Measurements from ENCODE around the gene NAP1L4.

Gene NAP1L4

GRCh38 chr11:2933375-2934020, 58.6 kb downstream of the NAP1L4 start:
- no peak overlapping the region for H3K4me3 ChIP-seq (ENCODE audit: control insufficient read depth, low read depth, low read length)
- peak; percentile 86 for DNase-seq (ENCODE audit: low read depth)
- TF ChIP-seq, protein P1, sequence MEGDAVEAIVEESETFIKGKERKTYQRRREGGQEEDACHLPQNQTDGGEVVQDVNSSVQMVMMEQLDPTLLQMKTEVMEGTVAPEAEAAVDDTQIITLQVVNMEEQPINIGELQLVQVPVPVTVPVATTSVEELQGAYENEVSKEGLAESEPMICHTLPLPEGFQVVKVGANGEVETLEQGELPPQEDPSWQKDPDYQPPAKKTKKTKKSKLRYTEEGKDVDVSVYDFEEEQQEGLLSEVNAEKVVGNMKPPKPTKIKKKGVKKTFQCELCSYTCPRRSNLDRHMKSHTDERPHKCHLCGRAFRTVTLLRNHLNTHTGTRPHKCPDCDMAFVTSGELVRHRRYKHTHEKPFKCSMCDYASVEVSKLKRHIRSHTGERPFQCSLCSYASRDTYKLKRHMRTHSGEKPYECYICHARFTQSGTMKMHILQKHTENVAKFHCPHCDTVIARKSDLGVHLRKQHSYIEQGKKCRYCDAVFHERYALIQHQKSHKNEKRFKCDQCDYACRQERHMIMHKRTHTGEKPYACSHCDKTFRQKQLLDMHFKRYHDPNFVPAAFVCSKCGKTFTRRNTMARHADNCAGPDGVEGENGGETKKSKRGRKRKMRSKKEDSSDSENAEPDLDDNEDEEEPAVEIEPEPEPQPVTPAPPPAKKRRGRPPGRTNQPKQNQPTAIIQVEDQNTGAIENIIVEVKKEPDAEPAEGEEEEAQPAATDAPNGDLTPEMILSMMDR (conservative IDR thresholded peaks at IDR 0.05; ENCODE audit: control insufficient read depth, insufficient read depth, low read depth, low read length), result no peak

GRCh38 chr11:2932850-2933251, 59.3 kb downstream of the NAP1L4 start:
- TF ChIP-seq, protein P1 (conservative IDR thresholded peaks at IDR 0.05; ENCODE audit: control insufficient read depth, insufficient read depth, low read depth, low read length), result no peak
- peak; percentile 60 for DNase-seq (ENCODE audit: low read depth)
- H3K4me3 ChIP-seq (ENCODE audit: control insufficient read depth, low read depth, low read length), result no peak overlapping the region

DNA sequence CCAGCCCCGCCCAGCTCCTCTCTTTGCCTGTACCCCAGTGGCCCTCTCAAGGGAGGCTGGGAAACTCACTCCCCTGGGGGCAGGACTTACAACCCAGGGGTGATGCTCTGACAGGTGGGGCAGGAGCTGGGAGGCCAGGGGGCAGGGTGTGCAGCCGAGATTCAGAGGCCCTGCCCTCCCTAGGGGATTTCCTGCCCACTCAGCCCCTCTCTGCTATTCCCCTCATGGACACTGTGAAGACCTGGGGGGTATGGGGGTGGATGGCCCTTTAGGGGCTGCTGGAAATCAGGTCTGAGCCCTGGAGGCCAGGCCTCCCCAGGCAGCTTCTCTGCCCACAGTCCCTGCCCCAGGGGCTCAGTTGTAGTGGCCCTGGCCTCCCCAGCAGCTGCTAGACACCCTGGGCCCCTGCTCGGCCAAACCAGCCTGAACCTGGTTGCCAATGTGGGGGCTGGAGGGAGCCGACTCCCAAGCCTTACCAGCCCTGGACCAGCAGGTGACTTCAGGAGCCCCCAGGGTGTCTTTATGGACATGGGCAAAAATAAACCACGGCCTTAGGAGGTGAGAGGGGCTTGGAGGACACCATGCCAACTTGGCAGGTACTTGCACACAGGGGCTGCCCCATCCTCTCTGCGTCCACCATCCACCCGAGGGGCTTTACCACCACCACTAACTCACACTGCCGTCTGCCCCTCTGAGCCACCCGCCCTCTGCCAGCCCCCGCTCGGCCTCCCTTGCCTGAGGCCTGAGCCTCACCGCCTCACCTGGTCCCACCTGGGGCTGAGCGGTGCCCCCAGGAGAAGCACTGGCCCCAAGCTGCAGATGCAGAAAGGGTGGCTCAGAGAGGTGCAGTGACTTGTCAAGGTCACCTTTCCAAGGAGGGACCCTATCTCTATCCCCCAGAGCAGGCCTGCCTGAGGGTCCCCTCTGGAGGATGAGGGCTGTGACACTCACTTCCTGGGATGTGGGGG, 60.1 kb downstream of the NAP1L4 start:
- DNase-seq (ENCODE audit: low read depth), result no peak
- H3K4me3 ChIP-seq (ENCODE audit: control insufficient read depth, low read depth, low read length), result no peak overlapping the region
- TF ChIP-seq, protein P1 (conservative IDR thresholded peaks at IDR 0.05; ENCODE audit: control insufficient read depth, insufficient read depth, low read depth, low read length), result no peak

GRCh38 chr11:2931420-2931746, 60.7 kb downstream of the NAP1L4 start:
- TF ChIP-seq, protein P1 (conservative IDR thresholded peaks at IDR 0.05; ENCODE audit: control insufficient read depth, insufficient read depth, low read depth, low read length), result no peak
- DNase-seq (ENCODE audit: low read depth), result no peak
- no peak overlapping the region for H3K4me3 ChIP-seq (ENCODE audit: control insufficient read depth, low read depth, low read length)

DNA sequence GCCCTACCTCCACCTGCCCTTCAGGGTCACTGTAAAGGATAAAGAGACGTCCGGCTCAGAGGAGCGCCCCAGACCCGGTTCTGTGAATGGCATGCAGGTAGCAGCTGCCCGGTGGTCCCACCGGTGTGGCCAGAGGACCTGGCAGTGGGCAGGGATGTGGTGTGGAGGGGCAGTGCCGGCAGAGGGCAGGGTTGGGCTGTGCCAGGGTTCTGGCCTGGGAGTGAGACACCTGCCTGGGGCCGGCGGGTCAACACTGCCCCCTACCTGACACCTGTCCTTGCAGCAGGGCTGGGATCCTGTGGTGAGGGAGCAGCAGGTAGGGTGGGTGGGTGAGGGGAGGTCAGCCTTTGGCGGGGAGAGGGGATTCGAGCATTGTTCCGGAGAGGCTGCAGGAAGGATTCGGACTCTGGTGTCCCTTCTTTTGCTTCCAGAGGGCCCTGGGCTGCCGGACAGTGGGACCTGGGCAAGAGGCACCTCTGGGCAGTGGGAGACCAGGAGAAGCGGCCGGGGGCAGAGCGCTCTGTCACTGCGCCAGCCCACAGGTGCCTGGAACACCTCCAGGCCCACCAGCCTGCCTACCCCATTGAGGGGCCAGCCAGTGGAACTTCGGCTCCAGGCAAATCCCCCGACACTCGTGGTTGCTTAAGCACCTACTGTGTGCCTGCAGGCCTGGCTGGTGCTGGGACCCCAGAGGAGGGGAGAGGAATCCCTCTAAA, 61.3 kb downstream of the NAP1L4 start:
- peak; percentile 29 for DNase-seq (ENCODE audit: low read depth)
- TF ChIP-seq, protein P1 (conservative IDR thresholded peaks at IDR 0.05; ENCODE audit: control insufficient read depth, insufficient read depth, low read depth, low read length), result peak; percentile 43
- H3K4me3 ChIP-seq (ENCODE audit: control insufficient read depth, low read depth, low read length), result peak overlapping the region; percentile 28

DNA sequence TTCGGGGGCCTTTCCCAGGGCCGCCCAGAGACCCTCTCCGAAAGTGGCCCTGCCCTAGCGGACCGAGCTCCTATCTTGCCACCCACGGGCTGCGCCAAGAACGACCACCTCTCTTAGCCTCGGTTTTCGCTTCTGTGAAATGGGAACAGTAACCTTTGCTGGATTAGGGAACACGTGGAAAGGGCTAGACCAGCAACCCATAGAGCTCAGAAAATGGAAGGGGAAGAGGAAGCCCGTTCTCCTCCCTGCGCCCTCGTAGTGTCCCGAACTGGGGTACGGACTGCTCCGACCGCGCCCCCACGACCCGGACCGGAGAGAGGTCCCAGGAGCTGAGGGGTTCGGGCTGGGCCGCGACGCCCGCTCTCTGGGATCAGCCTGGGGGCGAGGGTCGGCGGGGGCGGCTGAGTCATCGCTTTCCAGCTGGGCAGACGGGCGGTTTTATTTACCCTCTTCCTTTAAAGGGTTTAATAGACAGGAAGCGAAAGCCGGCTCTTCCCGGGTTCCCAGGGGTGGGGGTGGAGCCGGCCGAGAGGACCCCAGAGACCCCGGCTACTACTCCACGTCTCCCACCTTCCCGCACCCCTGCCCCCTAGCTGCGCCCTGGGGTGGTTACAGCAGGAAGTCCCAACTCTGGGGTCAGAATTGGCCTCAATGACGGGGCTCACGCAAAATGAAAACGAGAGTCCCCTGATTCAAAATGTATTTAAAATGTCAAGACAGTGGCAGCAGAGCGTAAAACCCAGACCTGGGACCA, 62.0 kb downstream of the NAP1L4 start:
- TF ChIP-seq, protein P1 (conservative IDR thresholded peaks at IDR 0.05; ENCODE audit: control insufficient read depth, insufficient read depth, low read depth, low read length), result peak; percentile 40
- peak overlapping the region; percentile 28 for H3K4me3 ChIP-seq (ENCODE audit: control insufficient read depth, low read depth, low read length)
- peak; percentile 62 for DNase-seq (ENCODE audit: low read depth)

Measured in fibroblast of mammary gland (primary cell).